Esophagus muscularis mucosa (tissue), 3 donors: ENCODE results near the gene FBN1.

ENCODE experiments used
- POLR2A ChIP-seq: fragments of 450-650 bp; IDR thresholded peaks from one replicate; pipeline ENCODE4 v1.6.1; 2017; ENCODE audit warnings: antibody characterized with exemption, moderate library complexity, mild to moderate bottlenecking, low read depth
- POLR2AphosphoS5 ChIP-seq, 2 donors: sonication (generic); formaldehyde crosslinking; IDR thresholded peaks; one replicate each; pipeline ENCODE4 v1.6.1; 2017; ENCODE audit warnings: antibody characterized with exemption in 2 of 2
- TF ChIP-seq, protein P1 (sequence below), 3 experiments: fragments of 200-600 bp in 2 of 3; fragments of 450-650 bp in 1 of 3; sonication (generic) in 2 of 3; IDR thresholded peaks; one replicate each; pipeline ENCODE4 v1.5.1; 2017 to 2019; ENCODE audit warnings: antibody characterized with exemption in 3 of 3, mild to moderate bottlenecking in 2 of 3, moderate library complexity in 1 of 3

- TF ChIP-seq POLR2A, result no peak
- TF ChIP-seq, protein P1, sequence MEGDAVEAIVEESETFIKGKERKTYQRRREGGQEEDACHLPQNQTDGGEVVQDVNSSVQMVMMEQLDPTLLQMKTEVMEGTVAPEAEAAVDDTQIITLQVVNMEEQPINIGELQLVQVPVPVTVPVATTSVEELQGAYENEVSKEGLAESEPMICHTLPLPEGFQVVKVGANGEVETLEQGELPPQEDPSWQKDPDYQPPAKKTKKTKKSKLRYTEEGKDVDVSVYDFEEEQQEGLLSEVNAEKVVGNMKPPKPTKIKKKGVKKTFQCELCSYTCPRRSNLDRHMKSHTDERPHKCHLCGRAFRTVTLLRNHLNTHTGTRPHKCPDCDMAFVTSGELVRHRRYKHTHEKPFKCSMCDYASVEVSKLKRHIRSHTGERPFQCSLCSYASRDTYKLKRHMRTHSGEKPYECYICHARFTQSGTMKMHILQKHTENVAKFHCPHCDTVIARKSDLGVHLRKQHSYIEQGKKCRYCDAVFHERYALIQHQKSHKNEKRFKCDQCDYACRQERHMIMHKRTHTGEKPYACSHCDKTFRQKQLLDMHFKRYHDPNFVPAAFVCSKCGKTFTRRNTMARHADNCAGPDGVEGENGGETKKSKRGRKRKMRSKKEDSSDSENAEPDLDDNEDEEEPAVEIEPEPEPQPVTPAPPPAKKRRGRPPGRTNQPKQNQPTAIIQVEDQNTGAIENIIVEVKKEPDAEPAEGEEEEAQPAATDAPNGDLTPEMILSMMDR (IDR thresholded peaks at IDR 0.05), result no peak
- TF ChIP-seq POLR2AphosphoS5 (IDR thresholded peaks at IDR 0.05), result no peak
Measured at GRCh38 chr15:48619446-48619845, 26.1 kb downstream of the FBN1 start.
